Measurements from ENCODE around the gene ARHGAP21. TPM values are rescaled to one million over a fixed set of nuclear protein-coding genes. Genes with fewer than 3 reads are reported as not detected.
"Not testable (repeated sequence)": the region's sequence is repeated elsewhere in the genome, so short reads cannot be mapped to it uniquely, and the experiment has no call there.

ARHGAP21 gene
- total RNA-seq, 1 experiment from 2014 or later, result 59.4 TPM

DNA sequence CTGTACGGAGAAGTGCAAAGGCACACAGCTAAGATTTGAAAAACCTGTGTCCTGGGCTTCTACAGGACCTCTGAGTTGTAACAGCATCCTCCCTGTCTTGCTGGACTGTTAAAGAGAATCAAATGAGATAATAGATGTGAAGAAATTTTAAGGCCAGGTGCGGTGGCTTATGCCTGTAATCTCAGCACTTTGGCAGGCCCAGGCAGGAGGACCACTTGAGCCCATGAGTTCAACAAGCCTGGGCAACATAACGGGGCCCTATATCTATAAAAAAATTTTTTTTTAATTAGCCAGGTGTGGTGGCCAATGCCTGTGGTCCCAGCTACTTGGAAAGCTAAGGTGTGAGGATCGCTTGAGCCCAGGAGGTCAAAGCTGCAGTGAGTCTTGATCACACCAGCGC lies 2.9 kb upstream of the ARHGAP21 start:
- no peak overlapping the region for H4K91ac ChIP-seq (ENCODE audit: insufficient read length, low read depth, low read length)
- DNase-seq, result no peak
- H3K4me1 ChIP-seq (ENCODE audit: insufficient read depth, low read length), result no peaks in the 10 kb centered on the region; the same call in 1 of the 2 replicates
- no peaks in the 10 kb centered on the region for H3K79me1 ChIP-seq (ENCODE audit: insufficient read depth, low read depth, low read length, poor library complexity, severe bottlenecking)
- no peak overlapping the region for H2BK120ac ChIP-seq (ENCODE audit: low read depth, low read length, poor library complexity, severe bottlenecking)
- H2BK5ac ChIP-seq (ENCODE audit: insufficient read length, low read length), result no peak overlapping the region
- no peaks in the 10 kb centered on the region; a peak in 2 of 7 replicates for H3K36me3 Mint-ChIP-seq (ENCODE audit: insufficient read depth in 1 of 3, low read depth in 3 of 3)
- H3K79me2 ChIP-seq (ENCODE audit: insufficient read depth, low read length), result no peaks in the 10 kb centered on the region
- no peaks in the 10 kb centered on the region for H4K20me1 ChIP-seq (ENCODE audit: control insufficient read depth, insufficient read depth, insufficient read length)
- no peak overlapping the region for H3T11ph ChIP-seq (ENCODE audit: low read length)
- H3K23me2 ChIP-seq (ENCODE audit: insufficient read length, low read depth, low read length, poor library complexity, severe bottlenecking), result peaks cover 20% of the 10 kb centered on the region
- H3K18ac ChIP-seq (ENCODE audit: insufficient read length, low read depth, low read length), result no peak overlapping the region
- no peak overlapping the region for H3K4ac ChIP-seq (ENCODE audit: low read depth, low read length)
- no peaks in the 10 kb centered on the region for H3K9me3 ChIP-seq (ENCODE audit: control insufficient read depth, low read depth, low read length)
- no peak overlapping the region for H2BK12ac ChIP-seq (ENCODE audit: insufficient read length, low read depth, low read length)
- H2BK20ac ChIP-seq (ENCODE audit: low read depth, low read length, poor library complexity, severe bottlenecking), result no peak overlapping the region
- no peak overlapping the region for H3K27ac ChIP-seq (ENCODE audit: insufficient read length, low read depth, low read length)
- H3K9ac ChIP-seq (ENCODE audit: extremely low read depth, insufficient read length, low read length), result no peak overlapping the region
- peaks cover 2% of the 10 kb centered on the region; the same call in 1 of the 2 replicates for H3K27me3 ChIP-seq (ENCODE audit: insufficient read depth, low read length)
- no peak overlapping the region for H2AK5ac ChIP-seq (ENCODE audit: insufficient read length, low read length)
- no peak overlapping the region for H4K5ac ChIP-seq (ENCODE audit: insufficient read length, low read depth, low read length)
- H3K4me3 Mint-ChIP-seq, result no peak overlapping the region
- no peak overlapping the region for H3K23ac ChIP-seq (ENCODE audit: insufficient read length, low read depth, low read length)
- WGBS (ENCODE audit: extremely low coverage, insufficient read length, low lambda C conversion rate), result no CpG with 5 or more reads among the region's 5 CpGs
- no peak overlapping the region for H3K14ac ChIP-seq (ENCODE audit: insufficient read depth, low read length)
- no peak overlapping the region for H2BK15ac ChIP-seq (ENCODE audit: low read depth, low read length)
- peaks cover 17 to 24% of the 10 kb centered on the region in 2 experiments for H3K4me1 Mint-ChIP-seq
- no peak overlapping the region for H2AFZ ChIP-seq (ENCODE audit: low read length)
- no peak overlapping the region for H3K56ac ChIP-seq (ENCODE audit: insufficient read length, low read depth, low read length)
- H4K8ac ChIP-seq (replicated peaks; ENCODE audit: insufficient read length, low read depth, low read length), result no peak overlapping the region
- TF ChIP-seq, protein P1, sequence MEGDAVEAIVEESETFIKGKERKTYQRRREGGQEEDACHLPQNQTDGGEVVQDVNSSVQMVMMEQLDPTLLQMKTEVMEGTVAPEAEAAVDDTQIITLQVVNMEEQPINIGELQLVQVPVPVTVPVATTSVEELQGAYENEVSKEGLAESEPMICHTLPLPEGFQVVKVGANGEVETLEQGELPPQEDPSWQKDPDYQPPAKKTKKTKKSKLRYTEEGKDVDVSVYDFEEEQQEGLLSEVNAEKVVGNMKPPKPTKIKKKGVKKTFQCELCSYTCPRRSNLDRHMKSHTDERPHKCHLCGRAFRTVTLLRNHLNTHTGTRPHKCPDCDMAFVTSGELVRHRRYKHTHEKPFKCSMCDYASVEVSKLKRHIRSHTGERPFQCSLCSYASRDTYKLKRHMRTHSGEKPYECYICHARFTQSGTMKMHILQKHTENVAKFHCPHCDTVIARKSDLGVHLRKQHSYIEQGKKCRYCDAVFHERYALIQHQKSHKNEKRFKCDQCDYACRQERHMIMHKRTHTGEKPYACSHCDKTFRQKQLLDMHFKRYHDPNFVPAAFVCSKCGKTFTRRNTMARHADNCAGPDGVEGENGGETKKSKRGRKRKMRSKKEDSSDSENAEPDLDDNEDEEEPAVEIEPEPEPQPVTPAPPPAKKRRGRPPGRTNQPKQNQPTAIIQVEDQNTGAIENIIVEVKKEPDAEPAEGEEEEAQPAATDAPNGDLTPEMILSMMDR (conservative IDR thresholded peaks at IDR 0.05), result no peak
- no peak overlapping the region for H3K27ac Mint-ChIP-seq
- H3K27me3 Mint-ChIP-seq (ENCODE audit: low read depth), result peaks cover 8% of the 10 kb centered on the region
- H3K9me3 Mint-ChIP-seq, result peaks cover 0 to 2% of the 10 kb centered on the region in 2 experiments; a peak in 2 of 5 replicates
- H3K4me2 ChIP-seq (ENCODE audit: insufficient read depth, insufficient read length, low read length), result no peak overlapping the region

DNA sequence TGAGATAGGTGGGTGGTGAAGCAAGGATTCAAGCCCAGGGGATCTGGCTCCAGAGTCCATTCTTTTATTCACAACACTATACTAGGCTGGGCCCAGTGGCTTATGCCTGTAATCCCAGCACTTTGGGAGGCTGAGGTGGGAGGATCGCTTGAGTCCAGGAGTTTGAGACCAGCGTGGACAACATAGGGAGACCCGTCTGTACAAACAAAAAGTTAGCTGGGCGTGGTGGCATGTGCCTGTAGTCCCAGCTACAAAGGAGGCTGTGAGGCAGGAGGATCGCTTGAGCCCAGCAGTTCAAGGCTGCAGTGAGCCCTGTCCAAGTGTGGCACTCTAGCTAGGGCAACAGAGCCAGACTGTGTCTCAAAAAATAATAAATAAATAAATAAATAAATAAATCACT lies 2.3 kb upstream of the ARHGAP21 start:
- not testable (repeated sequence) for H3K36me3 Mint-ChIP-seq (ENCODE audit: insufficient read depth in 1 of 3, low read depth in 3 of 3); H3K18ac ChIP-seq (ENCODE audit: insufficient read length, low read depth, low read length); H3K27ac ChIP-seq (ENCODE audit: insufficient read length, low read depth, low read length); H3K9ac ChIP-seq (ENCODE audit: extremely low read depth, insufficient read length, low read length); H2BK5ac ChIP-seq (ENCODE audit: insufficient read length, low read length); H3T11ph ChIP-seq (ENCODE audit: low read length); H3K9me3 Mint-ChIP-seq; H2AFZ ChIP-seq (ENCODE audit: low read length); H3K4ac ChIP-seq (ENCODE audit: low read depth, low read length); H2BK15ac ChIP-seq (ENCODE audit: low read depth, low read length); H3K4me3 Mint-ChIP-seq; H3K27me3 ChIP-seq (ENCODE audit: insufficient read depth, low read length); H3K27ac Mint-ChIP-seq; H2AK5ac ChIP-seq (ENCODE audit: insufficient read length, low read length); H4K91ac ChIP-seq (ENCODE audit: insufficient read length, low read depth, low read length); H2BK120ac ChIP-seq (ENCODE audit: low read depth, low read length, poor library complexity, severe bottlenecking); H3K79me2 ChIP-seq (ENCODE audit: insufficient read depth, low read length); H3K23ac ChIP-seq (ENCODE audit: insufficient read length, low read depth, low read length); H3K56ac ChIP-seq (ENCODE audit: insufficient read length, low read depth, low read length); H3K4me1 ChIP-seq (ENCODE audit: insufficient read depth, low read length); H3K14ac ChIP-seq (ENCODE audit: insufficient read depth, low read length); H3K4me2 ChIP-seq (ENCODE audit: insufficient read depth, insufficient read length, low read length); H3K9me3 ChIP-seq (ENCODE audit: control insufficient read depth, low read depth, low read length); H3K79me1 ChIP-seq (ENCODE audit: insufficient read depth, low read depth, low read length, poor library complexity, severe bottlenecking); H4K20me1 ChIP-seq (ENCODE audit: control insufficient read depth, insufficient read depth, insufficient read length); DNase-seq; H2BK20ac ChIP-seq (ENCODE audit: low read depth, low read length, poor library complexity, severe bottlenecking); H4K8ac ChIP-seq (replicated peaks; ENCODE audit: insufficient read length, low read depth, low read length); H2BK12ac ChIP-seq (ENCODE audit: insufficient read length, low read depth, low read length); H4K5ac ChIP-seq (ENCODE audit: insufficient read length, low read depth, low read length)
- H3K4me1 Mint-ChIP-seq, result peaks cover 21 to 27% of the 10 kb centered on the region in 2 experiments
- H3K27me3 Mint-ChIP-seq (ENCODE audit: low read depth), result peaks cover 14% of the 10 kb centered on the region
- WGBS (ENCODE audit: extremely low coverage, insufficient read length, low lambda C conversion rate), result no CpG with 5 or more reads among the region's 5 CpGs
- peaks cover 26% of the 10 kb centered on the region for H3K23me2 ChIP-seq (ENCODE audit: insufficient read length, low read depth, low read length, poor library complexity, severe bottlenecking)

All from H9 (cell line).